GM12801 (cell line): ENCODE results near the gene IBTK.

Source experiments
- CTCF ChIP-seq: IDR thresholded peaks from one replicate; pipeline ENCODE4 v1.5.1; 2011; ENCODE audit warnings: control low read depth; ENCODE audit not compliant: insufficient read length; ENCODE audit errors: extremely low read depth

The IBTK gene

GRCh38 chr6:82240186-82240585 lies 7.4 kb downstream of the IBTK start:
- TF ChIP-seq CTCF: no peak

GRCh38 chr6:82239597-82239996 lies 7.9 kb downstream of the IBTK start:
- TF ChIP-seq CTCF: no peak

- TF ChIP-seq CTCF: no peak
These were observed 10.5 kb downstream of the IBTK start for GRCh38 chr6:82237013-82237412.

GRCh38 chr6:82227770-82228169 lies 19.8 kb downstream of the IBTK start:
- no peak for TF ChIP-seq CTCF

- no peak for TF ChIP-seq CTCF
These were observed 27.4 kb downstream of the IBTK start for GRCh38 chr6:82220167-82220566.

- no peak for TF ChIP-seq CTCF
These were observed 30.4 kb downstream of the IBTK start for GRCh38 chr6:82217018-82217586.

GRCh38 chr6:82216549-82216948 lies 31.0 kb downstream of the IBTK start:
- TF ChIP-seq CTCF: no peak
